ENCODE results near the gene HPD. TPM values are rescaled to one million over a fixed set of nuclear protein-coding genes. Genes with fewer than 3 reads are reported as not detected.
"Not testable (repeated sequence)": the region's sequence is repeated elsewhere in the genome, so short reads cannot be mapped to it uniquely, and the experiment has no call there.

The HPD gene
- total RNA-seq, 1 experiment from 2014 or later, result not detected

DNA sequence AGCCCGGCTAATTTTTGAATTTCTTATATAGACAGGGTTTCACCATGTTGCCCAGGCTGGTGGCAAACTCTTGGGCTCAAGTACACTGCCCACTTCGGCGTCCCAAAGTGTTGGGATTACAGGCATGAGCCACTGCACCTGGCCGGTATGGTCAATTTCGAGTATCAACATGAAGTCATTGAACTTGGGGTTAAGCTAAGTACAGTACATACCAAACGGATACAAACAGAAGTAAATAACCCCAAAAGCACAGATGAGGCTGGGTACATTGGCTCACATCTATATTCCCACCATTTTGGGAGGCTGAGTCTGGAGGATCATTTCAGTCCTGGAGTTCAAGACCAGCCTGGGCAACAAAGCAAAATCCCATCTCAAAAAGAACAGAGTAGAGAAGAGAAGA, 16.9 kb upstream of the HPD start:
- Histone ChIP-seq H3K4me1 (ENCODE audit: low read length) (no peaks in the 10 kb centered on the region), H3K4me2 (ENCODE audit: low read depth, low read length, poor library complexity, severe bottlenecking) (no peak overlapping the region)

DNA sequence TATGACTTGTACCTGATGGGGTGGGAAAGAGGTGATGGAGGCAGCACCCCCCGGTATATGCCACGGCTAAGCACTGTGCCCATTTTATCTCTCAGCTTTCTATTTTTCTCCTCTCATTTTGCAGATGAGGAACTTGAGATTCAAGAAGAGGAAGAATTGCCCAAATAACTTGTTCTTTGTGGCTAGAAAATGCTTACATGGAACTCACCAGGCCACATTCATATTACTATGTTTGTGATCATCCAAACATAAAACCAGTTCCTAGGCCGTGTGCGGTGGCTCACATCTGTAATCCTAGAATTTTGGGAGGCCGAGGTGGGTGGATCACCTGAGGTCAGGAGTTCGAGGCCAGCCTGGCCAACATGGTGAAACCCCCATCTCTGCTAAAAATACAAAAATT, 15.4 kb upstream of the HPD start:
- no peaks in the 10 kb centered on the region for H4K20me1 ChIP-seq (ENCODE audit: insufficient read depth, low read depth, low read length)
- no peak overlapping the region for H3K27ac ChIP-seq (ENCODE audit: low read length)
- no peaks in the 10 kb centered on the region for H3K9me2 ChIP-seq (replicated peaks; ENCODE audit: insufficient read depth, low read length)
- H3K4me2 ChIP-seq (ENCODE audit: low read depth, low read length, poor library complexity, severe bottlenecking), result no peak overlapping the region
- no peaks in the 10 kb centered on the region for H3K9me3 ChIP-seq (ENCODE audit: low read length)
- no peaks in the 10 kb centered on the region for H3K79me2 ChIP-seq (ENCODE audit: low read length)
- no peaks in the 10 kb centered on the region for H3K27me3 ChIP-seq (ENCODE audit: low read length)
- DNase-seq, result no peak
- no peak overlapping the region for H3K9ac ChIP-seq (ENCODE audit: low read length)
- no peak overlapping the region for H3K4me3 ChIP-seq (ENCODE audit: low read length)
- no peak overlapping the region for H2AFZ ChIP-seq (ENCODE audit: low read length)
- H3K4me1 ChIP-seq (ENCODE audit: low read length), result no peaks in the 10 kb centered on the region
- H3K36me3 ChIP-seq (ENCODE audit: insufficient read depth, low read length), result no peaks in the 10 kb centered on the region

More for the DNA sequence above, 16.9 kb upstream of the HPD start:
- no peak overlapping the region for H3K4me3 ChIP-seq (ENCODE audit: low read length)
- H3K9ac ChIP-seq (ENCODE audit: low read length), result no peak overlapping the region
- DNase-seq, result no peak
- no peaks in the 10 kb centered on the region for H3K9me2 ChIP-seq (replicated peaks; ENCODE audit: insufficient read depth, low read length)
- H4K20me1 ChIP-seq (ENCODE audit: insufficient read depth, low read depth, low read length), result no peaks in the 10 kb centered on the region
- H3K27me3 ChIP-seq (ENCODE audit: low read length), result no peaks in the 10 kb centered on the region
- H3K79me2 ChIP-seq (ENCODE audit: low read length), result no peaks in the 10 kb centered on the region
- no peak overlapping the region for H2AFZ ChIP-seq (ENCODE audit: low read length)
- H3K9me3 ChIP-seq (ENCODE audit: low read length), result no peaks in the 10 kb centered on the region
- no peak overlapping the region for H3K27ac ChIP-seq (ENCODE audit: low read length)
- H3K36me3 ChIP-seq (ENCODE audit: insufficient read depth, low read length), result no peaks in the 10 kb centered on the region

DNA sequence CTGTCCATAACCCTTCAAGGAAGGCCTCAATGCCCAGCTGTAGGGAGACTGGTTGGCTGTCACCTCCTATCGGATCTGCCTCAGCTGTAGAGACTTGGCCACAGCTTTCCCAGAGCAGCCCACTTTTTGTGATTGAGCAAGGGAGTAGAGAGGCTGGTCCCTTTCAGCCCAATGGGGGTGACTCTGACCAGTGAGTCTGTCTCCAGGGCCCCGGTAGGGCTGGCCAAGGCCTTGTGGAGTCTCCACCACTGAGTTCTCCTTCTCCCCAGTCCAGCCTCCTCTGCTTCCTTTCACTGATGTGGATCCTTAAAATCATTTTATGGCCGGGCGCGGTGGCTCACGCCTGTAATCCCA, 14.5 kb upstream of the HPD start:
- H3K4me1 ChIP-seq (ENCODE audit: low read length), result no peaks in the 10 kb centered on the region
- no peaks in the 10 kb centered on the region for H3K9me3 ChIP-seq (ENCODE audit: low read length)
- no peaks in the 10 kb centered on the region for H3K9me2 ChIP-seq (replicated peaks; ENCODE audit: insufficient read depth, low read length)
- H3K4me2 ChIP-seq (ENCODE audit: low read depth, low read length, poor library complexity, severe bottlenecking), result no peak overlapping the region
- H3K79me2 ChIP-seq (ENCODE audit: low read length), result no peaks in the 10 kb centered on the region
- no peaks in the 10 kb centered on the region for H4K20me1 ChIP-seq (ENCODE audit: insufficient read depth, low read depth, low read length)
- no peak overlapping the region for H2AFZ ChIP-seq (ENCODE audit: low read length)
- H3K4me3 ChIP-seq (ENCODE audit: low read length), result no peak overlapping the region
- H3K27ac ChIP-seq (ENCODE audit: low read length), result no peak overlapping the region
- H3K27me3 ChIP-seq (ENCODE audit: low read length), result no peaks in the 10 kb centered on the region
- DNase-seq, result no peak
- no peak overlapping the region for H3K9ac ChIP-seq (ENCODE audit: low read length)
- no peaks in the 10 kb centered on the region for H3K36me3 ChIP-seq (ENCODE audit: insufficient read depth, low read length)

DNA sequence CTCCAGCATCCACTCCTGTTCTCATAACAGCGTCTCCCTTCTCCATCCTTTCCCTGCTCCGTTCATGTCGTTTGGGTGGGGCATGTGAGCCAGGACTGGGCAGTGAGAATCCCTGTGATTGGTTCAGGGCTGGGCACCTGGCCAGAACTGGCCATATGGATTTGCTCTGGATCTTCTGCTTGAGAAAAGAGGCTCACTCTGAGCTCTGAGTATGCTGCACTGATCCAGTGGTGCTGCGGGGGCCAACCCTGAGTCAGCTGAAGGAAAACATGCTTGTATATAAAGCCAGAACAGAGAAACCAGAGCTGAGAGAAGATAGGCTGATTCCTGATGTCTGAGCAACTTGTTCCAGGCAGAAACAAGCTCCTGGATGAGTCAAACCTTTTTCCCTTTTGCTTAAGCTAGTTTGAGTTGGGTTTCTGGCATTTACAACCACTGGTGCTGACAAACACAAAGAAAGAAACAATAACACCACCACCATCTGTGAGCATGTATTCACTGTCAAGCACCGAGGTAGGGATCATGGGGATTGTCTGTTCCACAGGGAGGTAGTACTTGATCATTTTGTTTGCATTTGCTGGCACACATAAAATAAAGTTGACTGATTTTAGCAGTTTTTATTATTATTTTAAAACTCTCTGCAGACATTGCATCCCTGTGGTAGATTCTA, 14.0 kb upstream of the HPD start:
- H2AFZ ChIP-seq (ENCODE audit: low read length), result no peak overlapping the region
- no peak overlapping the region for H3K9ac ChIP-seq (ENCODE audit: low read length)
- DNase-seq, result no peak
- no peak overlapping the region for H3K4me3 ChIP-seq (ENCODE audit: low read length)
- H3K9me3 ChIP-seq (ENCODE audit: low read length), result no peaks in the 10 kb centered on the region
- H3K4me1 ChIP-seq (ENCODE audit: low read length), result no peaks in the 10 kb centered on the region
- no peaks in the 10 kb centered on the region for H4K20me1 ChIP-seq (ENCODE audit: insufficient read depth, low read depth, low read length)
- H3K36me3 ChIP-seq (ENCODE audit: insufficient read depth, low read length), result no peaks in the 10 kb centered on the region
- H3K79me2 ChIP-seq (ENCODE audit: low read length), result no peaks in the 10 kb centered on the region
- H3K27me3 ChIP-seq (ENCODE audit: low read length), result no peaks in the 10 kb centered on the region
- H3K27ac ChIP-seq (ENCODE audit: low read length), result no peak overlapping the region
- H3K9me2 ChIP-seq (replicated peaks; ENCODE audit: insufficient read depth, low read length), result no peaks in the 10 kb centered on the region
- no peak overlapping the region for H3K4me2 ChIP-seq (ENCODE audit: low read depth, low read length, poor library complexity, severe bottlenecking)

DNA sequence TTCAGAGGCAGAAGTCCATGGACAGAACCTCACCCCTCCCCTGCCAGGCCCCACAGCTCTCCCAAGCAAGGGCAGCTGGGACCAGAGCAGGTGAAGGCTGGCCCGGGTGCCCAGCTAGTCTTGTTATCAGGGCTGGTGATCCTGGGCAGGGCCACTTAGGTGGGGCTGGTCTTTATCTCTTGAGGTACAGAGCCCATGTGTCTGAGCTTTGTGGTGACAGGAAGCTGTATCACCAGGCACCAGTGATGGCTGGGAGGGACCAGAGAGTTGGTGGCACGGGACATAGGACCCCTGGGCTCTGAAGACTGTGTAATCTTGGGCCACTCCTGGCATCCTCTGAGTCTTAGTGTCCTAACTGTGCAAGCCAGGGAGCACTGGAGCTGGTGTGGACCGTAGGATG, 12.8 kb upstream of the HPD start:
- H3K9me2 ChIP-seq (replicated peaks; ENCODE audit: insufficient read depth, low read length), result no peaks in the 10 kb centered on the region
- H3K9ac ChIP-seq (ENCODE audit: low read length), result no peak overlapping the region
- H3K4me2 ChIP-seq (ENCODE audit: low read depth, low read length, poor library complexity, severe bottlenecking), result no peak overlapping the region
- no peaks in the 10 kb centered on the region for H3K79me2 ChIP-seq (ENCODE audit: low read length)
- H3K9me3 ChIP-seq (ENCODE audit: low read length), result no peaks in the 10 kb centered on the region
- no peak overlapping the region for H3K27ac ChIP-seq (ENCODE audit: low read length)
- DNase-seq, result no peak
- no peaks in the 10 kb centered on the region for H3K4me1 ChIP-seq (ENCODE audit: low read length)
- H2AFZ ChIP-seq (ENCODE audit: low read length), result no peak overlapping the region
- H3K36me3 ChIP-seq (ENCODE audit: insufficient read depth, low read length), result no peaks in the 10 kb centered on the region
- no peak overlapping the region for H3K4me3 ChIP-seq (ENCODE audit: low read length)
- no peaks in the 10 kb centered on the region for H3K27me3 ChIP-seq (ENCODE audit: low read length)
- H4K20me1 ChIP-seq (ENCODE audit: insufficient read depth, low read depth, low read length), result no peaks in the 10 kb centered on the region

DNA sequence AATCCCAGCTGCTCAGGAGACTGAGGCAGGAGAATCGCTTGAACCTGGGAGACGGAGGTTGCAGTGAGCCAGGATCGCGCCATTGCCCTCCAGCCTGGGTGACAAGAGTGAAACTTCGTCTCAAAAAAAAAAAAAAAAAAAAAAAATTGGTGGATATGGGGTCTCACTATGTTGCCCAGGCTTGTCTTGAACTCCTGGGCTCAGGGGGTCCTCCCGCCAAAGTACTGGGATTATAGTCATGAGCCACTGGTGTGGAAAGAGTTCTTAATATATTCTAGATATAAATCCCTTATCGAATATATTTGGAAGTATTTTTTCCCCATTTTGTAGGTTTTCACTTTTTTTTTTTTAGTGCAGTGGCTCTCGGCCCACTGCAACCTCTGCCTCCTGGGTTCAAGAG, 10.6 kb upstream of the HPD start:
- not testable (repeated sequence) for H3K9me2 ChIP-seq (replicated peaks; ENCODE audit: insufficient read depth, low read length); DNase-seq; H3K4me3 ChIP-seq (ENCODE audit: low read length); H3K36me3 ChIP-seq (ENCODE audit: insufficient read depth, low read length); H3K27me3 ChIP-seq (ENCODE audit: low read length); H2AFZ ChIP-seq (ENCODE audit: low read length); H3K9me3 ChIP-seq (ENCODE audit: low read length); H3K9ac ChIP-seq (ENCODE audit: low read length); H3K4me1 ChIP-seq (ENCODE audit: low read length); H4K20me1 ChIP-seq (ENCODE audit: insufficient read depth, low read depth, low read length); H3K27ac ChIP-seq (ENCODE audit: low read length); H3K79me2 ChIP-seq (ENCODE audit: low read length); H3K4me2 ChIP-seq (ENCODE audit: low read depth, low read length, poor library complexity, severe bottlenecking)

DNA sequence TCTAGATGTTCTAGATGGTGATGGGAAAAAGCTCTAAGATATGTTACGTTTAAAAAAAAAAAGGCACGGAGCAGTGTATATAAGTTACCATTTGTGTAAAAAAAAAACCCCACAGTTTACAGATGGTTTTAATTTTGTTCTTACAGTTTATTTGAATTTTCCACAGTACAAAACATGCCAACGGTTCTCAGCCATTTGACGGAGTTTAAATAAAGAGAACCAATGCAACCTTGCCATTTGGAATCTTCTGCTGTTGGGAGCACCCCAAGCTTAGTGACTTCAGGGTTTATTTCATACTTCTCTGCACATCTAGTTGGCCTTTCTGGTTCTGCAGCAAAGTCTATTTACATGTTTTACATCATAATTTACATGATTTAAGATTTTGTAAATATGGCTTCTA, 7.7 kb upstream of the HPD start:
- no peak overlapping the region for H3K27ac ChIP-seq (ENCODE audit: low read length)
- no peak overlapping the region for H3K4me3 ChIP-seq (ENCODE audit: low read length)
- H3K79me2 ChIP-seq (ENCODE audit: low read length), result no peaks in the 10 kb centered on the region
- H4K20me1 ChIP-seq (ENCODE audit: insufficient read depth, low read depth, low read length), result no peaks in the 10 kb centered on the region
- H3K27me3 ChIP-seq (ENCODE audit: low read length), result no peaks in the 10 kb centered on the region
- DNase-seq, result no peak
- H3K36me3 ChIP-seq (ENCODE audit: insufficient read depth, low read length), result no peaks in the 10 kb centered on the region
- H3K9me2 ChIP-seq (replicated peaks; ENCODE audit: insufficient read depth, low read length), result no peaks in the 10 kb centered on the region
- no peak overlapping the region for H3K4me2 ChIP-seq (ENCODE audit: low read depth, low read length, poor library complexity, severe bottlenecking)
- H3K9ac ChIP-seq (ENCODE audit: low read length), result no peak overlapping the region
- H2AFZ ChIP-seq (ENCODE audit: low read length), result no peak overlapping the region
- 0 out of 2 replicates have a peak, but pooled peaks cover 2% of the 10 kb centered on the region for H3K4me1 ChIP-seq (ENCODE audit: low read length)
- no peaks in the 10 kb centered on the region for H3K9me3 ChIP-seq (ENCODE audit: low read length)

DNA sequence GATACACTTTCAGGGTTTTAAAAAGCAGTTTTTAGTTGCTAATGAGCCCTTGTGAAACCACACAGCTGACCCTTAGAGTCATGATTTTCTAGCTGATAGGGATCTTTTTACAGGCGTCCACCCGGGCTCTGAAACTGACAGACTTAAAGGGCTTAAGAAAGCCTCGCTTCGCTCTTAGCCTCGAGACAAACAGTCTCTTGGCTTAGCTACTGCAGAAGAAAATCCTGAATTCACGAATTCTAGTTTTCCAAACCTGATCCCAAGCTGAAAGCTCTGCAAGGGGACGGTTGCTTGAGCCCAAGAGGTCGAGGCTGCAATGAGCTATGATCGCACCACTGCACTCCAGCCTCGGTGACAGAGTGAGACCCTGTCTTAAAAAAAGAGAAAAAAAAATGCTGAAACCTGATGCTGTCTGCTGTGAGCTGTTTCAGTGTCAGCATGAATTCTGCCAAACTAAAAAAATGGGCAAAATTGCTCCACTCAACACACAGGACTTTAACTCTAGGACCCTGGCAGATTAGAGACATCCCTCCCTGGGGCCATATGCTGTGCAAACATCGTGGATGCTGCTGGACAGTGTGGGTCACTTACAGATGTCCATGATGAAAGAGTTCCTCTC, 3.1 kb upstream of the HPD start:
- H3K27ac ChIP-seq (ENCODE audit: low read length), result no peak overlapping the region
- H3K9ac ChIP-seq (ENCODE audit: low read length), result no peak overlapping the region
- peaks cover 5% of the 10 kb centered on the region for H3K4me1 ChIP-seq (ENCODE audit: low read length)
- H3K4me2 ChIP-seq (ENCODE audit: low read depth, low read length, poor library complexity, severe bottlenecking), result no peak overlapping the region
- DNase-seq, result no peak
- no peak overlapping the region for H2AFZ ChIP-seq (ENCODE audit: low read length)
- no peak overlapping the region for H3K4me3 ChIP-seq (ENCODE audit: low read length)
- no peaks in the 10 kb centered on the region for H3K36me3 ChIP-seq (ENCODE audit: insufficient read depth, low read length)
- no peaks in the 10 kb centered on the region for H3K9me2 ChIP-seq (replicated peaks; ENCODE audit: insufficient read depth, low read length)
- no peaks in the 10 kb centered on the region for H3K9me3 ChIP-seq (ENCODE audit: low read length)
- H4K20me1 ChIP-seq (ENCODE audit: insufficient read depth, low read depth, low read length), result no peaks in the 10 kb centered on the region
- H3K79me2 ChIP-seq (ENCODE audit: low read length), result no peaks in the 10 kb centered on the region
- no peaks in the 10 kb centered on the region for H3K27me3 ChIP-seq (ENCODE audit: low read length)
